HCT116 (cell line): ENCODE data around the gene TH. TPM values are rescaled to one million over a fixed set of nuclear protein-coding genes. Genes with fewer than 3 reads are reported as not detected.

Experiments used
- ATAC-seq: fragments of 200-7000 bp; cut with Tn5 transposase; 2 replicates; pipeline ENCODE4 v1.9.1; 2020; ENCODE audit warnings: mild to moderate bottlenecking, moderate library complexity
- BruUV-seq: library from RNA; stranded (reverse); fragments of 400-500 nt; replicated peaks from 2 replicates; lab custom pipeline; 2021; lab: Mats Ljungman, UMichigan
- CTCF ChIA-PET: fragments of 300-600 bp; sonication (Branson Sonifier 250); formaldehyde crosslinking; loops from one replicate; lab custom pipeline; 2021; ENCODE audit warnings: antibody characterized with exemption; lab: Charles Lee
- POLR2A ChIA-PET: fragments of 300-600, 350-600 bp; sonication (Branson Sonifier 250); formaldehyde crosslinking; loops from one replicate; lab custom pipeline; 2021; ENCODE audit warnings: antibody characterized with exemption; lab: Charles Lee
- RAD21 ChIA-PET, 2 experiments: fragments of 300-600 bp; sonication (Branson Sonifier 250); formaldehyde crosslinking; loops; one replicate each; lab custom pipeline; 2023; ENCODE audit warnings: low total read pairs in 2 of 2; ENCODE audit not compliant: uncharacterized antibody in 2 of 2, unreplicated experiment in 2 of 2, low non-redundant PET in 1 of 2; lab: Charles Lee
- DNase-seq: peaks from one replicate; pipeline ENCODE4 v3.0.0-alpha.2; 2010; ENCODE audit warnings: low read depth, low spot score
- H2AFZ ChIP-seq: fragments of 200-600 bp; shearing (Covaris generic), sonication (generic); 2 replicates; pipeline ENCODE4 v1.6.1; 2017; ENCODE audit warnings: low read depth, mixed run types, mixed read lengths, antibody characterized with exemption, low read length; ENCODE audit not compliant: poor library complexity, severe bottlenecking
- H3K27ac ChIP-seq: 2 replicates; pipeline ENCODE4 v1.5.1; 2012; ENCODE audit warnings: low read depth, low read length
- H3K27me3 ChIP-seq: fragments of 200-600 bp; sonication (generic); 2 replicates; pipeline ENCODE4 v1.6.1; 2016; ENCODE audit warnings: mixed run types, low read length, mixed read lengths; ENCODE audit not compliant: insufficient read depth
- H3K36me3 ChIP-seq, 2 experiments: fragments of 200-500 bp in 1 of 2; fragments of 200-600 bp in 1 of 2; sonication (Bioruptor generic) in 1 of 2; sonication (generic) in 1 of 2; 2 replicates each; pipeline versions ENCODE4 v1.5.1 to v1.6.1; 2014 to 2016; ENCODE audit warnings: low read length in 2 of 2, inconsistent platforms in 1 of 2, mixed read lengths in 1 of 2, mixed run types in 1 of 2; ENCODE audit not compliant: insufficient read depth in 2 of 2, control insufficient read depth in 1 of 2
- H3K4me1 ChIP-seq, 2 experiments: fragments of 200-600 bp in 1 of 2; sonication (generic) in 1 of 2; 2 replicates each; pipeline versions ENCODE4 v1.5.1 to v1.6.1; 2012 to 2017; ENCODE audit warnings: low read length in 2 of 2, inconsistent platforms in 1 of 2, mild to moderate bottlenecking in 1 of 2, mixed read lengths in 1 of 2, mixed run types in 1 of 2, moderate library complexity in 1 of 2; ENCODE audit not compliant: insufficient read depth in 2 of 2, control insufficient read depth in 1 of 2
- H3K4me2 ChIP-seq: fragments of 200-600 bp; sonication (generic); 2 replicates; pipeline ENCODE4 v1.6.1; 2017; ENCODE audit warnings: mixed run types, low read length, mixed read lengths
- H3K4me3 ChIP-seq, 2 experiments: fragments of 200-600 bp in 1 of 2; sonication (generic) in 1 of 2; replicated peaks in 1 of 2; 2 replicates each; pipeline ENCODE4 v1.5.1; 2011 to 2016; ENCODE audit warnings: low read length in 2 of 2, control low read depth in 1 of 2, low read depth in 1 of 2, mild to moderate bottlenecking in 1 of 2, mixed read lengths in 1 of 2, mixed run types in 1 of 2
- H3K79me2 ChIP-seq: fragments of 200-600 bp; sonication (generic); 2 replicates; pipeline ENCODE4 v1.6.1; 2017; ENCODE audit warnings: mild to moderate bottlenecking, mixed run types, low read length, moderate library complexity, mixed read lengths; ENCODE audit not compliant: insufficient read depth
- H3K9ac ChIP-seq: fragments of 200-600 bp; sonication (generic); 2 replicates; pipeline ENCODE4 v1.6.1; 2016; ENCODE audit warnings: low read length, mixed read lengths
- H3K9me2 ChIP-seq: fragments of 200-600 bp; sonication (generic), shearing (Covaris generic); 2 replicates; pipeline ENCODE4 v1.6.1; 2017; ENCODE audit warnings: mixed run types, mild to moderate bottlenecking, moderate library complexity; ENCODE audit not compliant: insufficient read depth
- H3K9me3 ChIP-seq, 2 experiments: fragments of 200-500 bp in 1 of 2; fragments of 200-600 bp in 1 of 2; sonication (Bioruptor generic) in 1 of 2; sonication (generic) in 1 of 2; 2 replicates each; pipeline ENCODE4 v1.6.1; 2014 to 2017; ENCODE audit warnings: low read length in 2 of 2, mixed read lengths in 2 of 2, inconsistent platforms in 1 of 2, low read depth in 1 of 2, mild to moderate bottlenecking in 1 of 2, mixed run types in 1 of 2, moderate library complexity in 1 of 2; ENCODE audit not compliant: control insufficient read depth in 1 of 2, insufficient read depth in 1 of 2
- H4K20me1 ChIP-seq: fragments of 200-600 bp; sonication (generic), shearing (Covaris generic); 2 replicates; pipeline ENCODE4 v1.6.1; 2017; ENCODE audit warnings: mixed run types, mild to moderate bottlenecking, moderate library complexity; ENCODE audit not compliant: insufficient read depth
- ATF3 ChIP-seq: IDR thresholded peaks from 2 replicates; pipeline ENCODE4 v1.6.1; 2012
- FOSL1 ChIP-seq: IDR thresholded peaks from 2 replicates; pipeline ENCODE4 v1.6.1; 2012; ENCODE audit warnings: low read depth
- POLR2A ChIP-seq: IDR thresholded peaks from 2 replicates; pipeline ENCODE4 v1.7.0; 2011; ENCODE audit warnings: borderline replicate concordance; ENCODE audit not compliant: insufficient read depth, insufficient read length; ENCODE audit errors: extremely low read depth
- POLR2AphosphoS5 ChIP-seq: IDR thresholded peaks from 2 replicates; pipeline ENCODE4 v1.6.1; 2011; ENCODE audit warnings: mild to moderate bottlenecking, low read depth, low read length, moderate library complexity
- SIN3A ChIP-seq: IDR thresholded peaks from 2 replicates; pipeline ENCODE4 v1.6.1; 2012; ENCODE audit warnings: low read depth
- TCF7L2 ChIP-seq: IDR thresholded peaks from 2 replicates; pipeline ENCODE4 v1.7.0; 2011; ENCODE audit warnings: borderline replicate concordance, inconsistent platforms; ENCODE audit not compliant: insufficient read depth, insufficient read length; ENCODE audit errors: extremely low read depth
- ZBTB33 ChIP-seq: IDR thresholded peaks from 2 replicates; pipeline ENCODE4 v1.6.1; 2011; ENCODE audit warnings: mild to moderate bottlenecking, low read length, moderate library complexity; ENCODE audit not compliant: insufficient replicate concordance; ENCODE audit errors: extremely low read depth
- ZFX ChIP-seq: fragments of 450-650 bp; IDR thresholded peaks from 2 replicates; pipeline ENCODE4 v1.6.1; 2017
- intact Hi-C: fragments of 100-400 bp; cut with micrococcal nuclease; formaldehyde crosslinking; loops from 2 replicates; pipeline ENCODE4 v1.10.0; 2022
- total RNA-seq: library from RNA; stranded (reverse); gene quantifications from one replicate; pipeline ENCODE4 v1.2.1, GENCODE V29; 2021; ENCODE audit not compliant: unreplicated experiment

TH gene
- total RNA-seq, 1 experiment from 2014 or later, result not detected

GRCh38 chr11:2203440-2204259 is 32.0 kb upstream of the TH start:
- Histone ChIP-seq H4K20me1 (no peaks in the 10 kb centered on the region), H3K27ac (no peak overlapping the region), H3K36me3 (no peaks in the 10 kb centered on the region), H3K4me3 (no peak overlapping the region), H3K27me3 (no peaks in the 10 kb centered on the region), H2AFZ (no peak overlapping the region), H3K4me2 (no peak overlapping the region), H3K9me2 (no peaks in the 10 kb centered on the region), H3K9me3 (no peaks in the 10 kb centered on the region), H3K4me1 (peaks cover 16 to 25% of the 10 kb centered on the region in 2 experiments), H3K9ac (no peak overlapping the region), H3K79me2 (no peaks in the 10 kb centered on the region)
- DNase-seq (no peak), ATAC-seq (no peak)
- CTCF ChIA-PET, result no interaction called here
- TF ChIP-seq TCF7L2 (peak; percentile 84), ZFX (no peak), POLR2A (no peak), POLR2AphosphoS5 (no peak), SIN3A (no peak), FOSL1 (no peak), ATF3 (no peak), ZBTB33 (no peak)
- BruUV-seq, result no TSS peak
- RAD21 ChIA-PET, result no interaction called here
- intact Hi-C loops, result no loop called here
- POLR2A ChIA-PET, result no interaction called here
